Stimulated activated naive CD8-positive, alpha-beta T cell treated with anti-CD3 and anti-CD28 coated beads, Interleukin-15, Interleukin-2, amounts not matched to agents 100 U/mL and 50 U/mL, for 24 hours (primary cell): Measurements from ENCODE around the gene PFN3.
"Not testable (repeated sequence)": the region's sequence is repeated elsewhere in the genome, so short reads cannot be mapped to it uniquely, and the experiment has no call there.

Experiments
- ATAC-seq: fragments of 150-1000 bp; cut with Tn5 transposase; one replicate; pipeline ENCODE4 v1.10.0; 2021
- DNase-seq: peaks from one replicate; pipeline ENCODE4 v3.0.0; 2021

PFN3 gene

DNA sequence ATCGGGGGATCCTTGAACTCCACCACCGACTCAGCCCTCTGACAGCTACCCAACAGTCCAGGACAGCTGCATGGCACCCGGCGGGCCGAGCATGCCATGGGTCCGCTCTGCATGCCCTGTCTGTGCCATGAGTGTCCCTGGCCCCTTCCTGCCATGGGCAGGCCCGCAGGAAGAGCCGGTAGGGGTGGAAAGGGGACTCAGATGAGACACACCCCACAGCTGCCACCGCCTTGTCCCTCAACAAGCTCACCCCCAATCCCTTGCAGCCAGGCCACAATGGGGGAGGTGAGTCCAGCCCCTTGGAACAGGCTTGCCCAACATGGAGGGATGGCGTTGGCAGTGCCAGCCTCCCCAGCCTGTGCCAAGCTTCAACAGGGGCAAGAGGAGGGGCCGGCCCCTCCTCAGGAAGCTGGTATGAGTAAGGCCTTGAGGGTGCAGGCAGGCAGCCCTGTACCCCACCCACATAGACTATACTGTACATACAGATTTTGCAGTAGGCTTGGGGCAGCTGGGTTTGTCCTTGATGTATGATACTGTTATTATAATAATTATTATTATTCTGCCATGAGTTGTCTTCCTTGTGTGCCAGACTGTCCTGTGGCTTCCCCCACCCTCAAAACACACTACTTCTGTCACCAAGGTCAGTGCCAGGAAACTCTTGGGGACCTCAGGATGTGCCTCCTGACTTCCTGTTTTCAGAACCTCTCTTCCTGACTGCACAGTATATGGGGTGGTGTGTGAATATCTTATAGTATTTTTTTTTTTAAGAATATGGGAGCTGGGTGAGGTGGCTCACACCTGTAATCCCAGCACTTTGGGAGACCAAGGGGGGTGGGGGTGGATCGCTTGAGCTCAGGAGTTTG, 28.2 kb downstream of the PFN3 start:
- ATAC-seq, result no peak
- no peak for DNase-seq

DNA sequence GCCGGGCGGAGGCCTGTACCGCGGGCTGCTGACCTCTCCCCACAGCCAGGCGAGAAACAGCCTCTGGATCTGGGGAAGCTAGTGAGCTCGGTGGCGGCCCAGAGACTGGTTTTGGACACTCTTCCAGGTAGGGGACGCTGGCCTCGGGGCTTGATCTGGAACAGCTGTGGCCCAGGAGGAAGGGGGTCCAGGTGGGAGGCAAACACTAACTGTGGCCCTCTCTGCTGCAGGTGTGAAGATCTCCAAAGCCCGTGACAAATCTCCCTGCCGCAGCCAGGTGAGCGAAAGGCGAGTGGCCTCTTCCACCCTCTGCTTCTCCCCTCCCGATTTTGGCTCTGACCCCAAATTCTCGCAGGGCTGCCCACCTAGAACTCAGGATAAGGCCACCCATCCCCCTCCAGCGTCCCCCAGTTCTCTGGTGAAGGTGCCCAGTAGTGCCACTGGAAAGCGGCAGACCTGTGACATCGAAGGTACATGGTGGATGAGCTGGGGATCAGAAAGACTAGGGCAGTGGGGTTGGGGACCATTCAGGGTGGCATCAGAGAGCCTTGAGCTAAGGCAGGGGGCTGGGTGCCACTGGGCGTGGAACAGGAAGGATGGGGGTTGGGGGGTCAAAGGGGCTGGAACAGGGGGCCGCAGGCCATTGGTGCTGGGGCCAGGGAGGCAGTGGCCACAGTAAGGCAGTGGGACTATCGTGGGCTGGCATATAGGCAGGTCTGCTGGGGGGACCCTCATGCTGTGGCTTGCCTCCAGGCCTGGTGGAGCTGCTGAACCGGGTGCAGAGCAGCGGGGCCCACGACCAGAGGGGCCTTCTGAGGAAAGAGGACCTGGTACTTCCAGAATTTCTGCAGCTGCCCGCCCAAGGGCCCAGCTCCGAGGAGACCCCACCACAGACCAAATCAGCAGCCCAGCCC, 29.1 kb downstream of the PFN3 start:
- ATAC-seq (no peak), DNase-seq (no peak)

- peak; percentile 53 for ATAC-seq
- DNase-seq, result peak; percentile 50
These were observed 29.9 kb downstream of the PFN3 start for GRCh38 chr5:177370488-177371119.

DNA sequence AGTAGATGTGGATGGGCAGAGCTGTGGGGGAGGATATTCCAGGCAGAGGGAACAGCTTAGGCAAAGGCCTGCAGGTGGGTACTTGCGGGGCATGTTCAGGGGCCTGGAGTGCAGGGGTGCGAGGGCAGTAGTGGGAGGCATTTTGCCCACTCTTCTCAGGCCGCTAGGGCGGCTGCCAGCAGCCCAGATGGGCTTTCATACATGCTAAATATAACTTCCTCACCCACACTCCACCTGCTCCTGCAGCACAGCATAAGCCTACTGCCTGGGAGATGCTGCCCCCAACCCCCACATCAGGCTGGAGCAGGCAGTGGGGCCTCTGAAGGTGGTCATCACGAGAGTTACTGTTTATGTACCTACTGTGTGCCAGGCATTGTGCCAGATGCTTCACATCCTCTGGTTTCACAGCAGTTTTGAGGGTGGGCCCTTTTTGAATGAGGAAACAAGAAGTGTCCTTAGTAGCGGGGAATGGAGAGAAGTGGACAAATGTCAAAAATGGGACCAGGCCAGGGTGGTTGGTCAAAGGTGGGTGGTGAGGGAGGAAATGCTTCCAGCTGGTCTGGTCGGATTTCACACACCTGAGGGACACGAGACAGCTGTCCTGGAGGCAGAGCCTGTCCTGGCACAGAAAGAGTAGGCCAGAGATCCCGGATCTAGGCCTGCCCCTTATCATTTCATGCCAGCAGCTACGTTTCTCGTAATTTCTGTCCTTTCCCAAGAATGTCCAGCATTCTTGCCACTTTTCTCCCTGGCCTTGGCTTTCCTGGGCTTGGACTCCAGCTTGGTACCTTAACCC, 30.6 kb downstream of the PFN3 start:
- ATAC-seq (no peak), DNase-seq (no peak)

DNA sequence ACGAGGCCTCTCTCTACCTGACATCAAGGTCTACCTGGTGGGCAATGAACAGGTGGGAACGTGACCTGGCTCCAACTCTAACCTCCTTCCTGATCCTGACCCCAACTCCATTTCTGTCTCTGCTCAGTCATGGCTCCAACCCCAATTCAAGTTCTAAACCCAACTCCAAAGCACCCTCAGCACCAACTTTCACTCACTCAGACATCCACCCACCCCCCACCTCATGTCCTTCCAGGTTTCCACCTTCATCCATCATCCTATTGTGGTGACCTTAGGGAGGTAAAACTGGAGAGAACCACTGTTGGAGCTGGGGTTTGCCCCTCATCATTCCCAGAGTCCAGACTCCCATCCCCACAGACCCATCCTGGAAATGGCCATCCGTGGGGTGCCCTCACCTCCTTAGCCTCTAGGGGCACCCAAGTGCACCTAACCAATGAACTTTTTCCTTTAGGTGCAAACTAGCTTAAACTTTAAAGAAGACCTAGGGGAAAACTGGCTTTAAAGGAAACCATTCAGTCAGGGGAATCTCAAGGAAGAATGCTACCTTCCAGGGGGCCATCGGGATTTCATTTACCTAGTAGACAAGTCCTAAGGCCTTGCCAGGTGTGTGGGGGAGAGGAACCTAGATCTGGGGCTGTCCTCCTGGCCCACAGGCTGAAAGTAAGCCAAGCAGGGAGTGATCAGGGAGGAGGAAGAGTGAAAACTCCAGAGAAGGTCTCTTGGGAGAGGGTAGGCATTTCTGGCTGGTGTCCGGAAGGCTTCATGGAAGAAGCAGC, 31.4 kb downstream of the PFN3 start:
- ATAC-seq, result no peak
- DNase-seq, result peak; percentile 50

DNA sequence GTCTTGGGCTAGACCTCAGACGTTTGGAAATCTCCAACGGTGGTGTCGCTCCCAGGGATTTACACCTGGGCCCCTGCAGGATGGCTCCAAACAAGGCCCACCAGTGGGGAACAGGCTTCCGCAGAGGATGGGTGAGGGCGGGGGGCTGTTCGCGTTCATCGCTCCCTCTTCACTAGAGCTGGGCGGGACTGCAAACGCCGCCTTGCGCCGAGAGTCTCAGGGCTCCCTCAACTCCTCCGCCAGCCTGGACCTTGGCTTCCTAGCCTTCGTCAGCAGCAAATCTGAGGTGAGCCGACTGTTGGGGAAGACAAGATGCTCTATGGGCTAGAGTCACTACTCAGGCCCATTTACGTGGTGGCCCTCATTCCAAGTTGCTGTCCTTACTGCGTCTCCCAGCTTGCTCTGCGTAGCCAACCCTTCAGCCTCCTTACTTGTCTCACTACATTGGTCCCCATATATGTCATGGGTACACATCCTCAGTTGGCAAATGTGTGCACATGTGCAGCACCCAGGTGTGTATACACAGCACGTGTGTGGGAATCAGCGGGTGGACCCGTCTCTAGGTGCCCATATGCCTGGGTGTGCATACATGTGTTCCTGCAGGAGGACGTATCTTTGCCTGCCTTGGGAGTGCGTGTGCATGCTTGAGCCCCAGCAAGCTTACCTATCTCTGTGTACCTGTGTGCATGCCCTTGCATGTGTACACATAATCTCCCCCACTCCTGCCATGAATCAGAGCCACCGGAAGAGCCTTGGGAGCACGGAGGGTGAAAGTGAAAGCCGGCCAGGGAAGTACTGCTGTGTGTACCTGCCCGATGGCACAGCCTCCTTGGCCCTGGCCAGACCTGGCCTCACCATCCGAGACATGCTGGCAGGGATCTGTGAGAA, 32.2 kb downstream of the PFN3 start:
- DNase-seq (no peak), ATAC-seq (no peak)

GRCh38 chr5:177367323-177367848, 33.1 kb downstream of the PFN3 start:
- ATAC-seq, result no peak
- DNase-seq, result no peak

GRCh38 chr5:177366528-177367322, 33.7 kb downstream of the PFN3 start:
- ATAC-seq (no peak), DNase-seq (no peak)

- ATAC-seq (no peak), DNase-seq (no peak)
These were observed 34.5 kb downstream of the PFN3 start for GRCh38 chr5:177365845-177366527.

GRCh38 chr5:177364159-177364962, 36.1 kb downstream of the PFN3 start:
- no peak for DNase-seq
- peak; percentile 51 for ATAC-seq

GRCh38 chr5:177363565-177363964, 36.9 kb downstream of the PFN3 start:
- ATAC-seq (no peak), DNase-seq (no peak)

- DNase-seq (peak; percentile 79), ATAC-seq (peak; percentile 67)
These were observed 37.6 kb downstream of the PFN3 start for GRCh38 chr5:177362610-177363507.

GRCh38 chr5:177362292-177362609, 38.2 kb downstream of the PFN3 start:
- DNase-seq (no peak), ATAC-seq (no peak)

GRCh38 chr5:177361418-177362291, 38.8 kb downstream of the PFN3 start:
- no peak for ATAC-seq
- DNase-seq, result no peak

GRCh38 chr5:177360740-177361139, 39.7 kb downstream of the PFN3 start:
- not testable (repeated sequence) for ATAC-seq, DNase-seq
